ENCODE measurements around the gene OSBPL10. TPM values are rescaled to one million over a fixed set of nuclear protein-coding genes. Genes with fewer than 3 reads are reported as not detected.

The OSBPL10 gene
- total and polyA plus RNA-seq, 8 donors: 1.8 to 37.7 (median 5.9) TPM

DNA sequence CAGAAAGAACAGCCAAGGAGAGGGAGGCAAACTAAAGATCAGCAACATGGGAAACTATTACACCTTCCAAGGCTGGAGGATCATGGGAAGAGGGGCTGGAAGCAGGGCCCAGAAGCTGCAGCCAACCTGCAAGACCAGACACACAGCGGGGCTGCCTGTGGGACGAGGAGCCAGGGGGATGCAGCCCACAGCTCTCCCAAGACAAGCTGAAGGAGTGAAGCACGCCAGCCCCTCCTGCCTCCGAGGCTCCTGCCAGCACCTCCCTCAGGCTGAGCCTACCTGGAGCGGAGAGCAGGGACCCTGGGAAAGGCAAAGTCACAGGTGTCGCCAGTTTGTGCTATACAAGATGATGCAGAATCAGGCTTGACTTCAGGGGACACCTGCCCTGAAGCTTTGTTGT lies 133.3 kb downstream of the OSBPL10 start:
- TF ChIP-seq EP300 (IDR thresholded peaks at IDR 0.05) (no peak), POLR2AphosphoS5 (IDR thresholded peaks at IDR 0.05) (no peak), POLR2A (IDR thresholded peaks at IDR 0.05) (no peak)
- TF ChIP-seq, protein P1, sequence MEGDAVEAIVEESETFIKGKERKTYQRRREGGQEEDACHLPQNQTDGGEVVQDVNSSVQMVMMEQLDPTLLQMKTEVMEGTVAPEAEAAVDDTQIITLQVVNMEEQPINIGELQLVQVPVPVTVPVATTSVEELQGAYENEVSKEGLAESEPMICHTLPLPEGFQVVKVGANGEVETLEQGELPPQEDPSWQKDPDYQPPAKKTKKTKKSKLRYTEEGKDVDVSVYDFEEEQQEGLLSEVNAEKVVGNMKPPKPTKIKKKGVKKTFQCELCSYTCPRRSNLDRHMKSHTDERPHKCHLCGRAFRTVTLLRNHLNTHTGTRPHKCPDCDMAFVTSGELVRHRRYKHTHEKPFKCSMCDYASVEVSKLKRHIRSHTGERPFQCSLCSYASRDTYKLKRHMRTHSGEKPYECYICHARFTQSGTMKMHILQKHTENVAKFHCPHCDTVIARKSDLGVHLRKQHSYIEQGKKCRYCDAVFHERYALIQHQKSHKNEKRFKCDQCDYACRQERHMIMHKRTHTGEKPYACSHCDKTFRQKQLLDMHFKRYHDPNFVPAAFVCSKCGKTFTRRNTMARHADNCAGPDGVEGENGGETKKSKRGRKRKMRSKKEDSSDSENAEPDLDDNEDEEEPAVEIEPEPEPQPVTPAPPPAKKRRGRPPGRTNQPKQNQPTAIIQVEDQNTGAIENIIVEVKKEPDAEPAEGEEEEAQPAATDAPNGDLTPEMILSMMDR (IDR thresholded peaks at IDR 0.05): no peak
- no peak overlapping the region for H3K27ac ChIP-seq
- intact Hi-C loops (cut with DNase I; ENCODE audit: low total_unique reads): no loop called here
- no peaks in the 10 kb centered on the region for H3K36me3 ChIP-seq
- DNase-seq: no peak
- H3K27me3 ChIP-seq: no peaks in the 10 kb centered on the region
- H3K9me3 ChIP-seq: no peaks in the 10 kb centered on the region
- no peak overlapping the region for H3K4me3 ChIP-seq
- WGBS, 5 donors: 92 to 97% (median 95%) methylated on average over 4 to 6 of the region's 6 CpGs
- no peaks in the 10 kb centered on the region for H3K4me1 ChIP-seq

DNA sequence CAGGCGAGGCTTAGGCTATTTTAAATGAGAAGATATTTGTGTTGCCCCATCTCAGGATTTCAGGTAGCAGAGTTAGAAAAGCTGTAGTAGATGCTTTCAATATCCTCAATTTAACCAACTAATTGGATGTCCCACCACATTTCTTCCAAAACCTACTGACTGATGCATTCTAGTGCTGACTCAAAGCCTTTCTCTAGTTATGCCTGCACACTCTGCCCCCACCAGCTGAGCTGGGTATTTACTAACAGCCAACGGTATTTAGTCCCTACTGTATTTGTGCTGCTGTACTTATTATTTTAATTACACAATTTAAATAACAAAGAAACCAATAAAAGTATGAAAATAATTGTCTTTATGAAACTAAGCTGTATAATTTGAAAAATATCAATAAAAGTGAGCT lies 139.5 kb downstream of the OSBPL10 start:
- no peak for DNase-seq
- Histone ChIP-seq H3K4me1 (no peaks in the 10 kb centered on the region), H3K27me3 (no peaks in the 10 kb centered on the region), H3K27ac (no peak overlapping the region), H3K9me3 (no peaks in the 10 kb centered on the region), H3K36me3 (no peaks in the 10 kb centered on the region), H3K4me3 (no peak overlapping the region)
- intact Hi-C loops (cut with DNase I; ENCODE audit: low total_unique reads): no loop called here
- WGBS, 5 donors: 80 to 86% (median 84%) methylated on average over 2 of the region's 2 CpGs
- no peak for TF ChIP-seq EP300 (IDR thresholded peaks at IDR 0.05)
- TF ChIP-seq, protein P1 (IDR thresholded peaks at IDR 0.05): no peak
- TF ChIP-seq POLR2AphosphoS5 (IDR thresholded peaks at IDR 0.05): no peak
- no peak for TF ChIP-seq POLR2A (IDR thresholded peaks at IDR 0.05)

DNA sequence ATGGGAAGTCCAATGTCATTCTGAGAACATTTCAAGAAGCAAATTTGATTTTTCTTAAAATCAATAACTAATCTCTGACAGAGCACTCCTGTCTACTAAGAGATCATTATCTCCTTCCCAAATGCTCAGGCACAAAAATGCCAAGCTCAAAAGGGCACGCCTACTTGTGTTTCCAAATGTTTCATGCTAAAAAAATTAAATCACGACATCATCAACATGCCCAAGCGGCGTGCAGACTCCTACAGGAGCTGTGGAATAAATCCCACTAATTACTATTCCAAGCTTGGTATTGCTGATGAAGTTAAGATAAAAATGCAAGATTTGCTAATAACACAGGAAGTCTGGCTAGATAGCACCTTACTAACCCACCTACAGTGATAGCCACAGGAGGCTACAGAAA lies 140.8 kb downstream of the OSBPL10 start:
- DNase-seq: no peak
- H3K4me3 ChIP-seq: no peak overlapping the region
- no peaks in the 10 kb centered on the region for H3K9me3 ChIP-seq
- H3K27me3 ChIP-seq: no peaks in the 10 kb centered on the region
- no peak overlapping the region for H3K27ac ChIP-seq
- no peaks in the 10 kb centered on the region for H3K36me3 ChIP-seq
- intact Hi-C loops (cut with DNase I; ENCODE audit: low total_unique reads): no loop called here
- no peaks in the 10 kb centered on the region for H3K4me1 ChIP-seq
- WGBS, 5 donors: 94 to 98% (median 96%) methylated on average over 4 of the region's 4 CpGs
- TF ChIP-seq POLR2A (IDR thresholded peaks at IDR 0.05): no peak
- no peak for TF ChIP-seq EP300 (IDR thresholded peaks at IDR 0.05)
- TF ChIP-seq, protein P1 (IDR thresholded peaks at IDR 0.05): no peak
- no peak for TF ChIP-seq POLR2AphosphoS5 (IDR thresholded peaks at IDR 0.05)

GRCh38 chr3:31839144-31839917 lies 141.7 kb downstream of the OSBPL10 start:
- Histone ChIP-seq H3K27me3 (no peaks in the 10 kb centered on the region), H3K4me3 (no peak overlapping the region), H3K9me3 (no peaks in the 10 kb centered on the region), H3K4me1 (no peaks in the 10 kb centered on the region), H3K36me3 (no peaks in the 10 kb centered on the region), H3K27ac (no peak overlapping the region)
- WGBS, 5 donors: 80 to 83% (median 82%) methylated on average over 2 of the region's 2 CpGs
- intact Hi-C loops (cut with DNase I; ENCODE audit: low total_unique reads): no loop called here
- DNase-seq: no peak
- TF ChIP-seq EP300 (IDR thresholded peaks at IDR 0.05): no peak
- TF ChIP-seq POLR2A (IDR thresholded peaks at IDR 0.05): no peak
- no peak for TF ChIP-seq POLR2AphosphoS5 (IDR thresholded peaks at IDR 0.05)
- TF ChIP-seq, protein P1 (IDR thresholded peaks at IDR 0.05): no peak

All from stomach (tissue), 9 donors.